H1 (cell line): ENCODE results near the gene CNRIP1. TPM values are rescaled to one million over a fixed set of nuclear protein-coding genes. Genes with fewer than 3 reads are reported as not detected.

ENCODE experiments used
- KDM1A ChIP-seq: fragments of 200-600, 300-600 bp; sonication (generic); IDR thresholded peaks from 2 replicates; pipeline ENCODE4 v1.7.1; 2016; ENCODE audit warnings: mild to moderate bottlenecking, low read length, borderline replicate concordance
- MAX ChIP-seq: IDR thresholded peaks from 2 replicates; pipeline ENCODE4 v1.6.1; 2012; ENCODE audit warnings: inconsistent platforms
- polyA plus RNA-seq, 7 experiments: library from polyadenylated mRNA; depleted of rRNA in 3 of 7; stranded (reverse) in 5 of 7; unstranded in 2 of 7; fragments of >200 nt in 5 of 7; fragments of 200-250 nt in 2 of 7; gene quantifications; 1 replicate in 5 of 7; 2 replicates in 1 of 7; 4 replicates in 1 of 7; pipeline versions ENCODE4 v1.2.1 to v1.2.3, GENCODE V29; 2011 to 2013; ENCODE audit warnings: missing spikeins in 2 of 7, mixed read lengths in 2 of 7
- total RNA-seq: library from RNA; stranded (reverse); fragmentation: NEBNext Ultra II Directional; extraction: Animal tissue kit (Norgen Biotek cat#: 25700); gene quantifications from 2 replicates; pipeline ENCODE4 v1.2.1, GENCODE V29; 2021

Gene CNRIP1
- total and polyA plus RNA-seq, 2 of the 8 experiments (the other 6 are each of a cell fraction or from before 2014, with no cell fraction given), result 4.6 to 7.0 TPM

GRCh38 chr2:68333009-68333408, 13.3 kb upstream of the CNRIP1 start (continued):
- TF ChIP-seq MAX, result no peak
- TF ChIP-seq KDM1A, result no peak
